Measurements from ENCODE around the gene IKZF2. TPM values are rescaled to one million over a fixed set of nuclear protein-coding genes. Genes with fewer than 3 reads are reported as not detected.

The IKZF2 gene
- total RNA-seq, 1 experiment from 2014 or later: 14.2 TPM

- H3K27ac Mint-ChIP-seq (ENCODE audit: unreplicated experiment): no peak overlapping the region
- CTCF ChIA-PET: no interaction called here
Measured at GRCh38 chr2:213010106-213010779, 141.2 kb downstream of the IKZF2 start.

DNA sequence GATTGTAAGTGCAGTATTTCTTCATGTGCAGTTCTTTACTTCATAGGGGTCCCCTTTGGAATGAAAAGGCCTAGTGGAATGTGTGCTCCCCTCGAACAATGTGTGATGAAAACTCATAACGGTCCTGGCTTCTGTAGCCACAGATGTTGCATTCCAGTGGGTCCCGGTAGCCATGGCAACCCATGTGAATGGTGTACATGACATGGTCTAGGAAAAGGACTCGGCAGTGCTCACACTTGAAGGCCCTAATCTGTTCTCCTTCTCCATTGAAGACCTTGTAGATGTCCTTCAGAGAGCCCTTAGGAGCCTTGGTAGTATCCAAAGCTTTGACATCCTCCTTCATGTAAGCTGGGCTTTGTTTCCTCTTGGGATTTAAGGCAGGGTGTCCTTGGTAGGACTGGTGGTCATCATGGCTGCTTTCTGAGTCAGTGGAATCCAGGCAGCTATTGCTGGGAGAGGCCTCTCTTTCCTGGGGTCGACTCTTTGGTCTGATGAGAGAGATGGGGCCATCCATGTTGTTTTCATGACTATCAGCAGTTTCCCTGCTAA, 144.0 kb downstream of the IKZF2 start:
- no peaks in the 10 kb centered on the region for H3K36me3 Mint-ChIP-seq (ENCODE audit: insufficient read depth, unreplicated experiment)
- H3K27ac Mint-ChIP-seq (ENCODE audit: unreplicated experiment): no peak overlapping the region
- ChIA-PET CTCF (no interaction called here), POLR2A (no interaction called here)
- intact Hi-C loops (cut with micrococcal nuclease; ENCODE audit: unreplicated experiment): loop anchor here (10.0 kb wide), 1 partner anchor 323 kb away; no protein-coding TSS in a partner anchor
- no peaks in the 10 kb centered on the region for H3K4me1 Mint-ChIP-seq (ENCODE audit: low read depth, unreplicated experiment)
- Histone ChIP-seq H3K27me3 (replicated peaks; ENCODE audit: control insufficient read depth, insufficient read depth, low read length) (no peaks in the 10 kb centered on the region), H3K4me1 (no peaks in the 10 kb centered on the region), H3K4me3 (ENCODE audit: low read depth, low read length) (no peak overlapping the region), H3K9me3 (no peaks in the 10 kb centered on the region), H3K36me3 (ENCODE audit: control insufficient read depth, insufficient read depth, low read length) (no peaks in the 10 kb centered on the region; the same call in 1 of the 2 replicates)
- DNase-seq: no peak
- no peak overlapping the region for H3K4me3 Mint-ChIP-seq (ENCODE audit: unreplicated experiment)
- H3K9me3 Mint-ChIP-seq (ENCODE audit: unreplicated experiment): no peaks in the 10 kb centered on the region
- BruUV-seq (replicated peaks): no TSS peak
- no peaks in the 10 kb centered on the region for H3K27me3 Mint-ChIP-seq (ENCODE audit: insufficient read depth, unreplicated experiment)
- TF ChIP-seq, protein P1, sequence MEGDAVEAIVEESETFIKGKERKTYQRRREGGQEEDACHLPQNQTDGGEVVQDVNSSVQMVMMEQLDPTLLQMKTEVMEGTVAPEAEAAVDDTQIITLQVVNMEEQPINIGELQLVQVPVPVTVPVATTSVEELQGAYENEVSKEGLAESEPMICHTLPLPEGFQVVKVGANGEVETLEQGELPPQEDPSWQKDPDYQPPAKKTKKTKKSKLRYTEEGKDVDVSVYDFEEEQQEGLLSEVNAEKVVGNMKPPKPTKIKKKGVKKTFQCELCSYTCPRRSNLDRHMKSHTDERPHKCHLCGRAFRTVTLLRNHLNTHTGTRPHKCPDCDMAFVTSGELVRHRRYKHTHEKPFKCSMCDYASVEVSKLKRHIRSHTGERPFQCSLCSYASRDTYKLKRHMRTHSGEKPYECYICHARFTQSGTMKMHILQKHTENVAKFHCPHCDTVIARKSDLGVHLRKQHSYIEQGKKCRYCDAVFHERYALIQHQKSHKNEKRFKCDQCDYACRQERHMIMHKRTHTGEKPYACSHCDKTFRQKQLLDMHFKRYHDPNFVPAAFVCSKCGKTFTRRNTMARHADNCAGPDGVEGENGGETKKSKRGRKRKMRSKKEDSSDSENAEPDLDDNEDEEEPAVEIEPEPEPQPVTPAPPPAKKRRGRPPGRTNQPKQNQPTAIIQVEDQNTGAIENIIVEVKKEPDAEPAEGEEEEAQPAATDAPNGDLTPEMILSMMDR (IDR thresholded peaks at IDR 0.05; ENCODE audit: insufficient read depth in 1 of 2, low read depth in 1 of 2, low read length in 1 of 2, severe bottlenecking in 1 of 2, unreplicated experiment in 1 of 2): no peak

More at GRCh38 chr2:213010106-213010779, 141.2 kb downstream of the IKZF2 start:
- Histone ChIP-seq H3K4me3 (ENCODE audit: low read depth, low read length) (no peak overlapping the region), H3K9me3 (no peaks in the 10 kb centered on the region), H3K36me3 (ENCODE audit: control insufficient read depth, insufficient read depth, low read length) (no peaks in the 10 kb centered on the region; the same call in 1 of the 2 replicates), H3K27me3 (replicated peaks; ENCODE audit: control insufficient read depth, insufficient read depth, low read length) (no peaks in the 10 kb centered on the region), H3K4me1 (no peaks in the 10 kb centered on the region)
- DNase-seq: no peak
- Mint-ChIP-seq H3K9me3 (ENCODE audit: unreplicated experiment) (no peaks in the 10 kb centered on the region), H3K4me1 (ENCODE audit: low read depth, unreplicated experiment) (no peaks in the 10 kb centered on the region), H3K4me3 (ENCODE audit: unreplicated experiment) (no peak overlapping the region), H3K27me3 (ENCODE audit: insufficient read depth, unreplicated experiment) (no peaks in the 10 kb centered on the region), H3K36me3 (ENCODE audit: insufficient read depth, unreplicated experiment) (no peaks in the 10 kb centered on the region)
- intact Hi-C loops (cut with micrococcal nuclease; ENCODE audit: unreplicated experiment): no loop called here
- no TSS peak for BruUV-seq (replicated peaks)
- POLR2A ChIA-PET: interaction anchor here (0.6 kb wide), 1 partner anchor 275 kb away, joined by 3 read pairs; no protein-coding TSS in a partner anchor
- TF ChIP-seq, protein P1 (IDR thresholded peaks at IDR 0.05; ENCODE audit: insufficient read depth in 1 of 2, low read depth in 1 of 2, low read length in 1 of 2, severe bottlenecking in 1 of 2, unreplicated experiment in 1 of 2): no peak

- H3K27me3 Mint-ChIP-seq (ENCODE audit: insufficient read depth, unreplicated experiment): no peaks in the 10 kb centered on the region
- no peaks in the 10 kb centered on the region for H3K36me3 Mint-ChIP-seq (ENCODE audit: insufficient read depth, unreplicated experiment)
- Histone ChIP-seq H3K4me3 (ENCODE audit: low read depth, low read length) (no peak overlapping the region), H3K27me3 (replicated peaks; ENCODE audit: control insufficient read depth, insufficient read depth, low read length) (no peaks in the 10 kb centered on the region), H3K4me1 (no peaks in the 10 kb centered on the region), H3K36me3 (ENCODE audit: control insufficient read depth, insufficient read depth, low read length) (no peaks in the 10 kb centered on the region; the same call in 1 of the 2 replicates), H3K9me3 (no peaks in the 10 kb centered on the region)
- CTCF ChIA-PET: no interaction called here
- no TSS peak for BruUV-seq (replicated peaks)
- no peaks in the 10 kb centered on the region for H3K9me3 Mint-ChIP-seq (ENCODE audit: unreplicated experiment)
- POLR2A ChIA-PET: no interaction called here
- intact Hi-C loops (cut with micrococcal nuclease; ENCODE audit: unreplicated experiment): loop anchor here (10.0 kb wide), 1 partner anchor 320 kb away; no protein-coding TSS in a partner anchor
- no peaks in the 10 kb centered on the region for H3K4me1 Mint-ChIP-seq (ENCODE audit: low read depth, unreplicated experiment)
- no peak overlapping the region for H3K27ac Mint-ChIP-seq (ENCODE audit: unreplicated experiment)
- no peak for DNase-seq
- no peak overlapping the region for H3K4me3 Mint-ChIP-seq (ENCODE audit: unreplicated experiment)
- TF ChIP-seq, protein P1 (IDR thresholded peaks at IDR 0.05; ENCODE audit: insufficient read depth in 1 of 2, low read depth in 1 of 2, low read length in 1 of 2, severe bottlenecking in 1 of 2, unreplicated experiment in 1 of 2): no peak
Measured at GRCh38 chr2:213004197-213004821, 147.1 kb downstream of the IKZF2 start.

Data from Caco-2 (cell line).